HL-60 (cell line): ENCODE data around the gene PALB2.

Experiments
- CTCF ChIP-seq: IDR thresholded peaks from one replicate; pipeline ENCODE4 v1.5.1; 2011; ENCODE audit warnings: low read length, control low read depth, inconsistent platforms; ENCODE audit not compliant: insufficient read depth
- GABPA ChIP-seq: IDR thresholded peaks from 2 replicates; pipeline ENCODE4 v1.6.1; 2012; ENCODE audit warnings: low read depth
- POLR2AphosphoS5 ChIP-seq: IDR thresholded peaks from 2 replicates; pipeline ENCODE4 v1.6.1; 2012; ENCODE audit warnings: low read depth

GRCh38 chr16:23572394-23572793 lies 68.7 kb downstream of the PALB2 start:
- TF ChIP-seq CTCF (no peak), POLR2AphosphoS5 (no peak), GABPA (no peak)
